IMR-90 (cell line): ENCODE measurements around the gene DUSP3. TPM values are rescaled to one million over a fixed set of nuclear protein-coding genes. Genes with fewer than 3 reads are reported as not detected.

ENCODE experiments used
- ATAC-seq: fragments of 200-7000 bp; cut with Tn5 transposase; 2 replicates; pipeline ENCODE4 v1.9.1; 2020; ENCODE audit warnings: low read depth, mild to moderate bottlenecking, moderate library complexity
- BruUV-seq: library from RNA; stranded (reverse); fragments of 400-500 nt; replicated peaks from 2 replicates; lab custom pipeline; 2021; lab: Mats Ljungman, UMichigan
- CTCF ChIA-PET: fragments of 300-600 bp; formaldehyde crosslinking; extraction: SDS; loops from one replicate; lab custom pipeline; 2021; ENCODE audit warnings: antibody characterized with exemption; lab: Yijun Ruan, JAX
- POLR2A ChIA-PET: fragments of 300-600 bp; sonication (Branson Sonifier 250); formaldehyde crosslinking; loops from one replicate; lab custom pipeline; 2022; ENCODE audit warnings: antibody characterized with exemption; ENCODE audit not compliant: unreplicated experiment; lab: Charles Lee
- DNase-seq: peaks from one replicate; pipeline ENCODE4 v3.0.0; 2013
- H2AFZ ChIP-seq: replicated peaks from 2 replicates; pipeline ENCODE3; 2013; ENCODE audit warnings: low read length, mild to moderate bottlenecking; ENCODE audit not compliant: poor library complexity
- H2AK5ac ChIP-seq: 2 replicates; pipeline ENCODE4 v1.6.1; 2013; ENCODE audit warnings: low read depth, low read length, inconsistent platforms
- H2AK9ac ChIP-seq: replicated peaks from 2 replicates; pipeline ENCODE3; 2013; ENCODE audit warnings: mild to moderate bottlenecking, low read depth, low read length, moderate library complexity; ENCODE audit not compliant: poor library complexity
- H2BK120ac ChIP-seq: 2 replicates; pipeline ENCODE4 v1.6.1; 2013; ENCODE audit warnings: low read depth, low read length, inconsistent platforms
- H2BK15ac ChIP-seq: 3 replicates; pipeline ENCODE4 v1.6.1; 2013; ENCODE audit warnings: low read depth, low read length, inconsistent platforms
- H2BK20ac ChIP-seq: 2 replicates; pipeline ENCODE4 v1.6.1; 2013; ENCODE audit warnings: low read depth, mild to moderate bottlenecking, inconsistent platforms, low read length, moderate library complexity
- H2BK5ac ChIP-seq: 2 replicates; pipeline ENCODE4 v1.6.1; 2013; ENCODE audit warnings: mild to moderate bottlenecking, low read depth, low read length, inconsistent platforms; ENCODE audit not compliant: poor library complexity, severe bottlenecking
- H3K14ac ChIP-seq: replicated peaks from 2 replicates; pipeline ENCODE4 v1.6.1; 2013; ENCODE audit warnings: low read depth, low read length, inconsistent platforms
- H3K18ac ChIP-seq: 2 replicates; pipeline ENCODE4 v1.6.1; 2013; ENCODE audit warnings: low read depth, low read length, control low read depth
- H3K23ac ChIP-seq: 2 replicates; pipeline ENCODE4 v1.6.1; 2013; ENCODE audit warnings: low read depth, low read length, inconsistent platforms
- H3K27ac ChIP-seq: 2 replicates; pipeline ENCODE4 v1.5.1; 2013; ENCODE audit warnings: mild to moderate bottlenecking, control low read depth, low read length; ENCODE audit not compliant: insufficient read depth
- H3K27me3 ChIP-seq: 2 replicates; pipeline ENCODE4 v1.6.1; 2013; ENCODE audit warnings: low read length; ENCODE audit not compliant: control insufficient read depth, insufficient read depth
- H3K36me3 ChIP-seq: 2 replicates; pipeline ENCODE4 v1.6.1; 2013; ENCODE audit warnings: low read length, mixed read lengths; ENCODE audit not compliant: control insufficient read depth, insufficient read depth
- H3K4ac ChIP-seq: 2 replicates; pipeline ENCODE4 v1.6.1; 2013; ENCODE audit warnings: low read depth, low read length, inconsistent platforms
- H3K4me1 ChIP-seq: 2 replicates; pipeline ENCODE4 v1.6.1; 2013; ENCODE audit warnings: low read length, mixed read lengths; ENCODE audit not compliant: control insufficient read depth, insufficient read depth
- H3K4me2 ChIP-seq: 2 replicates; pipeline ENCODE4 v1.6.1; 2013; ENCODE audit warnings: low read depth, mild to moderate bottlenecking, control low read depth, low read length, moderate library complexity
- H3K4me3 ChIP-seq: 2 replicates; pipeline ENCODE4 v1.5.1; 2013; ENCODE audit warnings: low read depth, mild to moderate bottlenecking, control low read depth, low read length, moderate library complexity; ENCODE audit not compliant: insufficient read depth
- H3K56ac ChIP-seq: 2 replicates; pipeline ENCODE4 v1.6.1; 2013; ENCODE audit warnings: low read length, inconsistent platforms; ENCODE audit not compliant: insufficient read depth; ENCODE audit errors: extremely low read depth
- H3K79me1 ChIP-seq, 2 experiments: 2 replicates each; pipeline ENCODE4 v1.6.1; 2013; ENCODE audit warnings: low read length in 2 of 2, inconsistent platforms in 1 of 2, low read depth in 1 of 2
- H3K9ac ChIP-seq: 2 replicates; pipeline ENCODE4 v1.6.1; 2013; ENCODE audit warnings: low read depth, low read length, control low read depth
- H3K9me1 ChIP-seq: 2 replicates; pipeline ENCODE4 v1.6.1; 2013; ENCODE audit warnings: low read length, inconsistent platforms; ENCODE audit not compliant: insufficient read depth
- H3K9me3 ChIP-seq: 2 replicates; pipeline ENCODE4 v1.6.1; 2013; ENCODE audit warnings: low read length; ENCODE audit not compliant: control insufficient read depth, insufficient read depth
- H4K20me1 ChIP-seq: 2 replicates; pipeline ENCODE4 v1.6.1; 2013; ENCODE audit warnings: low read length, inconsistent platforms; ENCODE audit not compliant: insufficient read depth
- H4K5ac ChIP-seq: 2 replicates; pipeline ENCODE4 v1.6.1; 2013; ENCODE audit warnings: mild to moderate bottlenecking, low read depth, low read length, control low read depth
- H4K8ac ChIP-seq, 2 experiments: 2 replicates each; pipeline ENCODE4 v1.6.1; 2013; ENCODE audit warnings: low read depth in 2 of 2, low read length in 2 of 2, control low read depth in 1 of 2, inconsistent platforms in 1 of 2
- H4K91ac ChIP-seq: 2 replicates; pipeline ENCODE4 v1.6.1; 2013; ENCODE audit warnings: low read depth, low read length, inconsistent platforms; ENCODE audit not compliant: insufficient read depth
- BHLHE40 ChIP-seq: fragments of 150-350 bp; IDR thresholded peaks from 2 replicates; pipeline ENCODE4 v1.6.1; 2016; ENCODE audit warnings: mild to moderate bottlenecking, low read depth, low read length
- CHD1 ChIP-seq: IDR thresholded peaks from 2 replicates; pipeline ENCODE4 v1.6.1; 2012; ENCODE audit warnings: low read depth, low read length, improper control_type of control experiment
- FOS ChIP-seq: fragments of 150-350 bp; IDR thresholded peaks from 2 replicates; pipeline ENCODE4 v1.6.1; 2016; ENCODE audit warnings: low read depth, low read length
- MAFK ChIP-seq: IDR thresholded peaks from 2 replicates; pipeline ENCODE4 v1.6.1; 2012; ENCODE audit warnings: low read depth, low read length, improper control_type of control experiment
- MAZ ChIP-seq: IDR thresholded peaks from 2 replicates; pipeline ENCODE4 v1.6.1; 2012; ENCODE audit warnings: low read depth, mild to moderate bottlenecking, low read length, improper control_type of control experiment, moderate library complexity, borderline replicate concordance
- POLR2A ChIP-seq: IDR thresholded peaks from 2 replicates; pipeline ENCODE4 v1.6.1; 2012; ENCODE audit warnings: mild to moderate bottlenecking, low read depth, low read length
- RCOR1 ChIP-seq: IDR thresholded peaks from 2 replicates; pipeline ENCODE4 v1.6.1; 2012; ENCODE audit warnings: mild to moderate bottlenecking, low read length, improper control_type of control experiment; ENCODE audit not compliant: insufficient replicate concordance
- WGBS, 2 experiments: methylation state at CpG; one replicate each; pipeline versions ENCODE4 v1.1.5 to v1.1.7; 2013; ENCODE audit warnings: missing lambda C conversion rate in 2 of 2; ENCODE audit not compliant: insufficient read length in 1 of 2; ENCODE audit errors: extremely low coverage in 2 of 2; 5-methylcytosine and 5-hydroxymethylcytosine counted together
- dilution Hi-C: fragments of 300-500 bp; cut with HindIII; formaldehyde crosslinking; loops from one replicate; pipeline ENCODE4 v1.14.3; 2018; ENCODE audit warnings: low sequenced_read_pairs; ENCODE audit not compliant: unreplicated experiment
- in situ Hi-C: fragments of 300-500 bp; cut with MboI; formaldehyde crosslinking; loops from 3 replicates; pipeline ENCODE4 v1.14.3; 2019; ENCODE audit warnings: low sequenced_read_pairs, inconsistent platforms, mixed read lengths
- intact Hi-C: fragments of 100-400 bp; cut with micrococcal nuclease; formaldehyde crosslinking; loops from 2 replicates; pipeline ENCODE4 v1.10.0; 2022
- polyA plus RNA-seq, 3 experiments: library from polyadenylated mRNA; depleted of rRNA; stranded (reverse); fragments of >200 nt; gene quantifications; 2 replicates each; pipeline ENCODE4 v1.2.3, GENCODE V29; 2012; ENCODE audit warnings: low replicate concordance in 1 of 3
- total RNA-seq: library from RNA; depleted of rRNA; stranded (reverse); fragments of >200 nt; gene quantifications from 2 replicates; pipeline ENCODE4 v1.2.3, GENCODE V29; 2012
- TF ChIP-seq, protein P1 (sequence below): fragments of 150-350 bp; IDR thresholded peaks from 2 replicates; pipeline ENCODE4 v1.6.1; 2017; ENCODE audit warnings: mild to moderate bottlenecking, antibody characterized with exemption, low read length, low read depth
- TF ChIP-seq, protein P2 (sequence below): fragments of 150-350 bp; IDR thresholded peaks from 2 replicates; pipeline ENCODE4 v1.6.1; 2016; ENCODE audit warnings: low read depth, mild to moderate bottlenecking, low read length, moderate library complexity, borderline replicate concordance

DUSP3 gene
- total and polyA plus RNA-seq, 2 of the 4 experiments (the other 2 are of a cell fraction), result 33.3 to 40.9 TPM

DNA sequence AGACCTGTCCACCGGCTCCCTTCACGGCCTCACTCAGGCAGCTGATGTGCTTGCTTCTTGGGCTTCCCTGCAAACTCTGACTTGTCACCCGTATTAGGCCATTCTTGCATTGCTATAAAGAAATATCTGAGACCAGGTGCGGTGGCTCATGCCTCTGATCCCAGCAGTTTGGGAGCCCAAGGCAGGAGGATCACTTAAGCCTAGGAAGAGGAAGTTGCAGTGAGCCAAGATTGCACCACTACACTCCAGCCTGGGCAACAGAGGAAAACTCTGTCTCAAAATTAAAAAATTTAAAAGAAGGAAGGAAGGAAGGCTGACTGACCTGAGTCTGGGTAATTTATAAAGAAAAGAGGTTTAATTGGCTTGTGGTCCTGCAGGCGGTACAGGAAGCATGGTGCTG is 37.1 kb downstream of the DUSP3 start:
- no TSS peak for BruUV-seq
- Histone ChIP-seq H3K4me2 (no peak overlapping the region), H4K8ac (no peak overlapping the region), H2BK5ac (no peak overlapping the region), H2BK20ac (no peak overlapping the region), H3K79me1 (no peaks in the 10 kb centered on the region), H3K4me3 (no peak overlapping the region), H4K20me1 (no peaks in the 10 kb centered on the region), H3K27me3 (peaks cover 10% of the 10 kb centered on the region), H2BK120ac (no peak overlapping the region), H3K18ac (no peak overlapping the region), H3K9ac (no peak overlapping the region), H3K36me3 (no peaks in the 10 kb centered on the region), H2AFZ (no peak overlapping the region), H3K56ac (no peak overlapping the region), H4K5ac (no peak overlapping the region), H3K27ac (no peak overlapping the region), H3K4me1 (peaks cover 10% of the 10 kb centered on the region), H3K23ac (no peak overlapping the region), H3K14ac (no peak overlapping the region), H2BK15ac (no peak overlapping the region), H3K9me1 (peaks cover 14% of the 10 kb centered on the region), H2AK9ac (no peak overlapping the region), H2AK5ac (no peak overlapping the region), H3K4ac (no peak overlapping the region), H3K9me3 (no peaks in the 10 kb centered on the region), H4K91ac (no peak overlapping the region)
- in situ Hi-C loops, result no loop called here
- no peak for DNase-seq
- intact Hi-C loops, result no loop called here
- CTCF ChIA-PET, result no interaction called here
- TF ChIP-seq BHLHE40 (no peak), MAZ (no peak), POLR2A (no peak), CHD1 (no peak), MAFK (no peak), RCOR1 (no peak), FOS (no peak)
- TF ChIP-seq, protein P1, sequence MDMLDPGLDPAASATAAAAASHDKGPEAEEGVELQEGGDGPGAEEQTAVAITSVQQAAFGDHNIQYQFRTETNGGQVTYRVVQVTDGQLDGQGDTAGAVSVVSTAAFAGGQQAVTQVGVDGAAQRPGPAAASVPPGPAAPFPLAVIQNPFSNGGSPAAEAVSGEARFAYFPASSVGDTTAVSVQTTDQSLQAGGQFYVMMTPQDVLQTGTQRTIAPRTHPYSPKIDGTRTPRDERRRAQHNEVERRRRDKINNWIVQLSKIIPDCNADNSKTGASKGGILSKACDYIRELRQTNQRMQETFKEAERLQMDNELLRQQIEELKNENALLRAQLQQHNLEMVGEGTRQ, result no peak
- TF ChIP-seq, protein P2, sequence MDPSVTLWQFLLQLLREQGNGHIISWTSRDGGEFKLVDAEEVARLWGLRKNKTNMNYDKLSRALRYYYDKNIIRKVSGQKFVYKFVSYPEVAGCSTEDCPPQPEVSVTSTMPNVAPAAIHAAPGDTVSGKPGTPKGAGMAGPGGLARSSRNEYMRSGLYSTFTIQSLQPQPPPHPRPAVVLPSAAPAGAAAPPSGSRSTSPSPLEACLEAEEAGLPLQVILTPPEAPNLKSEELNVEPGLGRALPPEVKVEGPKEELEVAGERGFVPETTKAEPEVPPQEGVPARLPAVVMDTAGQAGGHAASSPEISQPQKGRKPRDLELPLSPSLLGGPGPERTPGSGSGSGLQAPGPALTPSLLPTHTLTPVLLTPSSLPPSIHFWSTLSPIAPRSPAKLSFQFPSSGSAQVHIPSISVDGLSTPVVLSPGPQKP, result no peak
- no peak for ATAC-seq
- dilution Hi-C loops, result no loop called here
- POLR2A ChIA-PET, result no interaction called here
- WGBS, 2 experiments, result 100% methylated on average over 1 of the region's 5 CpGs; no CpG with 5 or more reads in 1 of the 2 experiments
